NK-92 (cell line): Measurements from ENCODE around the gene CADPS2.

Source experiments
- DNase-seq: peaks from one replicate; lab custom pipeline; 2025; ENCODE audit not compliant: unreplicated experiment; lab: John Stamatoyannopoulos, UW

CADPS2 gene

GRCh38 chr7:122316467-122317388 lies 569.5 kb downstream of the CADPS2 start:
- no peak for DNase-seq

GRCh38 chr7:122315507-122316466 lies 570.5 kb downstream of the CADPS2 start:
- DNase-seq = no peak

- no peak for DNase-seq
These were observed 572.0 kb downstream of the CADPS2 start for GRCh38 chr7:122314284-122314683.

- DNase-seq = no peak
These were observed 573.5 kb downstream of the CADPS2 start for GRCh38 chr7:122312789-122313188.

- DNase-seq = no peak
These were observed 574.4 kb downstream of the CADPS2 start for GRCh38 chr7:122311734-122312450.

GRCh38 chr7:122311050-122311700 lies 575.1 kb downstream of the CADPS2 start:
- no peak for DNase-seq

GRCh38 chr7:122310119-122311021 lies 575.9 kb downstream of the CADPS2 start:
- DNase-seq = no peak

GRCh38 chr7:122309421-122309820 lies 576.8 kb downstream of the CADPS2 start:
- no peak for DNase-seq

GRCh38 chr7:122307228-122307621 lies 579.0 kb downstream of the CADPS2 start:
- DNase-seq = no peak

- DNase-seq = no peak
These were observed 579.7 kb downstream of the CADPS2 start for GRCh38 chr7:122306320-122307227.

GRCh38 chr7:122305475-122306319 lies 580.6 kb downstream of the CADPS2 start:
- DNase-seq = no peak

GRCh38 chr7:122304996-122305421 lies 581.3 kb downstream of the CADPS2 start:
- no peak for DNase-seq

- DNase-seq = no peak
These were observed 581.8 kb downstream of the CADPS2 start, which contains the start of gene FEZF1 for GRCh38 chr7:122304319-122304975. FEZF1 (minus strand) TSS chr7:122304750; CDS start chr7:122304437, 313 bp downstream.

GRCh38 chr7:122303531-122304318 lies 582.5 kb downstream of the CADPS2 start:
- no peak for DNase-seq

- DNase-seq = no peak
These were observed 583.3 kb downstream of the CADPS2 start for GRCh38 chr7:122302761-122303530.
